IPS-18c (cell line): ENCODE results near the gene TMEM39B.
"Not testable (repeated sequence)": the region's sequence is repeated elsewhere in the genome, so short reads cannot be mapped to it uniquely, and the experiment has no call there.

Experiments
- H3K4me3 ChIP-seq: 2 replicates; pipeline ENCODE4 v1.7.0; 2013; ENCODE audit warnings: low read depth, mild to moderate bottlenecking, low read length, moderate library complexity; ENCODE audit not compliant: insufficient read depth
- H3K9me3 ChIP-seq: one replicate; pipeline ENCODE4 v1.6.1; 2013; ENCODE audit warnings: mild to moderate bottlenecking, low read length, moderate library complexity; ENCODE audit not compliant: control insufficient read depth, insufficient read depth

TMEM39B gene

GRCh38 chr1:32127409-32128198 is 54.9 kb downstream of the TMEM39B start:
- H3K9me3 ChIP-seq = no peaks in the 10 kb centered on the region

GRCh38 chr1:32128479-32128878 is 55.7 kb downstream of the TMEM39B start:
- Histone ChIP-seq H3K9me3 (no peaks in the 10 kb centered on the region), H3K4me3 (no peak overlapping the region)

More at GRCh38 chr1:32127409-32128198, 54.9 kb downstream of the TMEM39B start:
- no peak overlapping the region for H3K4me3 ChIP-seq

GRCh38 chr1:32128964-32129363 is 56.2 kb downstream of the TMEM39B start:
- Histone ChIP-seq H3K4me3 (no peak overlapping the region), H3K9me3 (no peaks in the 10 kb centered on the region)

- H3K4me3 ChIP-seq, H3K9me3 ChIP-seq: not testable (repeated sequence)
Measured at GRCh38 chr1:32133950-32134280, 61.2 kb downstream of the TMEM39B start.

- Histone ChIP-seq H3K4me3 (no peak overlapping the region), H3K9me3 (peaks cover 2% of the 10 kb centered on the region)
Measured at GRCh38 chr1:32137111-32137510, 64.4 kb downstream of the TMEM39B start.

- H3K9me3 ChIP-seq = peaks cover 2% of the 10 kb centered on the region
- H3K4me3 ChIP-seq = no peak overlapping the region
Measured at GRCh38 chr1:32138965-32139364, 66.2 kb downstream of the TMEM39B start.

GRCh38 chr1:32142446-32143301 is 69.9 kb downstream of the TMEM39B start:
- peaks cover 3% of the 10 kb centered on the region for H3K9me3 ChIP-seq
- no peak overlapping the region for H3K4me3 ChIP-seq

GRCh38 chr1:32143302-32143695 is 70.6 kb downstream of the TMEM39B start:
- H3K4me3 ChIP-seq = not testable (repeated sequence)

GRCh38 chr1:32144033-32144432 is 71.3 kb downstream of the TMEM39B start:
- peaks cover 6% of the 10 kb centered on the region for H3K9me3 ChIP-seq
- no peak overlapping the region for H3K4me3 ChIP-seq

More at GRCh38 chr1:32143302-32143695, 70.6 kb downstream of the TMEM39B start:
- H3K9me3 ChIP-seq = not testable (repeated sequence)

- H3K9me3 ChIP-seq, H3K4me3 ChIP-seq: not testable (repeated sequence)
Measured at GRCh38 chr1:32147799-32148198, 75.1 kb downstream of the TMEM39B start.

- Histone ChIP-seq H3K4me3 (no peak overlapping the region), H3K9me3 (peaks cover 6% of the 10 kb centered on the region)
Measured at GRCh38 chr1:32150847-32151246, 78.1 kb downstream of the TMEM39B start.

- no peak overlapping the region for H3K4me3 ChIP-seq
- H3K9me3 ChIP-seq = peaks cover 6% of the 10 kb centered on the region
Measured at GRCh38 chr1:32151319-32151787, 78.6 kb downstream of the TMEM39B start.
